ENCODE measurements around the gene MTCL3.

The MTCL3 gene

GRCh38 chr6:127466416-127466815, 52.7 kb downstream of the MTCL3 start:
- Mint-ChIP-seq H3K9me3 (no peaks in the 10 kb centered on the region), H3K4me1 (ENCODE audit: low read depth) (no peaks in the 10 kb centered on the region), H3K27me3 (ENCODE audit: low read depth) (no peaks in the 10 kb centered on the region), H3K4me3 (no peak overlapping the region), H3K36me3 (ENCODE audit: insufficient read depth) (no peaks in the 10 kb centered on the region)
- ATAC-seq (no peak), DNase-seq (no peak)

- Mint-ChIP-seq H3K27me3 (ENCODE audit: low read depth) (no peaks in the 10 kb centered on the region), H3K36me3 (ENCODE audit: insufficient read depth) (no peaks in the 10 kb centered on the region), H3K4me1 (ENCODE audit: low read depth) (no peaks in the 10 kb centered on the region), H3K9me3 (no peaks in the 10 kb centered on the region), H3K4me3 (no peak overlapping the region)
- ATAC-seq (peak; percentile 77 to 82), DNase-seq (peak; percentile 57)
Observed at GRCh38 chr6:127464881-127465459, 54.2 kb downstream of the MTCL3 start.

DNA sequence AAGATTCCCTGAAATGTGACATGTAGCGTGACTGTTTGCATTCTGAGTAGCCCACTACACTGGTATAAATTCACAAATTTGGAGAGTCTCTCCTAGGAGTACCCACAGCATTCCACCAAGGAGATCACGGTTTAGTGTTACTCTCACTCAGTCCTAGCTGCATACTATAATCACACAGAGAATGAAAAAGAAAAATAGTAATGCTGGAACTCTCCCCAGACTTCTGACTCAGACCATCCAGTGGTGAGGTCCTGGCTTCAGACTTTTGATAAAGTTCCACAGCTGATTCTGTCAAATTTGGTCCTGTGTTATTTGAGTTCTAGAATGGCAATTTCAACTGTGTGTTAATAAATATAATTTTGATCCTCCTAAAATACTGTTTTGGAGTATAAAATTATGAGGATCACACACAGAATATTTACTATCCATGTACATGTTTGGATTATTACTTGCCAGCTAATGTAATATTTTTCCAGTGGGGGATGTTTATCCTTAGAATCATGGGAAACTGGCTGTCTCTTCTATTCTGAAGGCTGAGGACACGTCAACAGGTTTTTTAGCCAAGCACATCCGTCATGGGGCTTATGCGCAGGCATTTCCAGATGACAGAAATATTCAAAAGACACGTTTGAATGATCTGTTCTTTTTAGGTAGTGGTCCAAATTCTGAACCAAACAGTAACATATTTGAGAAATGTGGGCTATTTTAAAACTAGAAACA, 54.8 kb downstream of the MTCL3 start:
- H3K4me3 Mint-ChIP-seq = no peak overlapping the region
- H3K27me3 Mint-ChIP-seq (ENCODE audit: low read depth) = no peaks in the 10 kb centered on the region
- no peaks in the 10 kb centered on the region for H3K36me3 Mint-ChIP-seq (ENCODE audit: insufficient read depth)
- ATAC-seq (no peak), DNase-seq (no peak)
- no peaks in the 10 kb centered on the region for H3K4me1 Mint-ChIP-seq (ENCODE audit: low read depth)
- H3K9me3 Mint-ChIP-seq = no peaks in the 10 kb centered on the region

- H3K4me3 Mint-ChIP-seq = no peak overlapping the region
- no peaks in the 10 kb centered on the region for H3K36me3 Mint-ChIP-seq (ENCODE audit: insufficient read depth)
- no peaks in the 10 kb centered on the region for H3K9me3 Mint-ChIP-seq
- ATAC-seq = no peak
- no peaks in the 10 kb centered on the region for H3K27me3 Mint-ChIP-seq (ENCODE audit: low read depth)
- DNase-seq = no peak
- no peaks in the 10 kb centered on the region for H3K4me1 Mint-ChIP-seq (ENCODE audit: low read depth)
Observed at GRCh38 chr6:127463056-127463455, 56.1 kb downstream of the MTCL3 start.

DNA sequence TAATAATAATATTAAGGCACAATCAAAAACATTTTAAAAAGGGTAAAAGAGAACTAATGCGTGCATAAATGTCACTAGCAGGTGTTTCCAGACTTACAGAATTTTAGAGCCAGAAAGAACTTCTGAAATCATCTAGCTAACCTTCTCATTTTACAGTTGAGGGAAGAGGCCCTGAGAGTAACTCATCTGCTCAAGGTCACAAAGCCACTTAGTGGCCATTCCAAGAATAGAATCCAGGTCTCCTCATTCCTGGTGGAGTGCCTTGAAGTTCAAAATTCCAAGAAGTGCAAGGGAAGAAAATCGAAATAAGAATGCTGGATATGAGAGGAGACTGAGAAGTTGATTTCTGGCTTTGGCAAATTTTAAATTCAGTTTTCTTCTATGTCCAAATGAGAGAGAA, 56.8 kb downstream of the MTCL3 start:
- no peaks in the 10 kb centered on the region for H3K27me3 Mint-ChIP-seq (ENCODE audit: low read depth)
- no peak for DNase-seq
- no peak for ATAC-seq
- H3K4me1 Mint-ChIP-seq (ENCODE audit: low read depth) = no peaks in the 10 kb centered on the region
- no peaks in the 10 kb centered on the region for H3K9me3 Mint-ChIP-seq
- no peak overlapping the region for H3K4me3 Mint-ChIP-seq
- no peaks in the 10 kb centered on the region for H3K36me3 Mint-ChIP-seq (ENCODE audit: insufficient read depth)

GRCh38 chr6:127460465-127460864, 58.7 kb downstream of the MTCL3 start:
- H3K9me3 Mint-ChIP-seq = no peaks in the 10 kb centered on the region
- no peak overlapping the region for H3K4me3 Mint-ChIP-seq
- DNase-seq (no peak), ATAC-seq (peak in 1 of 2 donors; percentile 63)
- H3K4me1 Mint-ChIP-seq (ENCODE audit: low read depth) = no peaks in the 10 kb centered on the region
- H3K27me3 Mint-ChIP-seq (ENCODE audit: low read depth) = no peaks in the 10 kb centered on the region
- H3K36me3 Mint-ChIP-seq (ENCODE audit: insufficient read depth) = peaks cover 2% of the 10 kb centered on the region

DNA sequence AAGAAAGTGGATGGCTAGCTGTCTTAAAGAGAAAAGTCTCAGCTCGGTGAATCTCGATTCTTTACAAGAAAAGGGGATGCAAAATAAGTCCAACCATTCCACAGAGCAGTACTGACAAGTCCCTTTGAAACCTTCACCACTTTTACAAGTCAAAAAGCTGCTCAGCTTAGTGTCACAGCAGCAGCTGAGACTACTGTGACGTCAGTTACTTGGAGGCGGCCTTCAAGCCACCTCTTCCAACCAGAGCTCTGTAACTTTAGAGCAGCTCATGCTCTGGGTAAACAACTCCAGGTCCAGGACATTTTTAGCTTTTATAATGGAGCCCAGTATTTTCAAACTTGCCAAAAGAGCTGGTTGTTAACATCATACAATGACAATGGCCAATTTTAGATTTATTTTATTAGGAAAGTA, 59.9 kb downstream of the MTCL3 start, which contains the start of gene KIAA0408:
KIAA0408 (minus strand) TSS at position 159 of the 411 bp plus-strand sequence. CDS start 5,408 bp downstream, outside the sequence.
- ATAC-seq (no peak), DNase-seq (no peak)
- Mint-ChIP-seq H3K4me1 (ENCODE audit: low read depth) (no peaks in the 10 kb centered on the region), H3K27me3 (ENCODE audit: low read depth) (no peaks in the 10 kb centered on the region), H3K9me3 (no peaks in the 10 kb centered on the region), H3K4me3 (no peak within 1 kb of the TSS), H3K36me3 (ENCODE audit: insufficient read depth) (peaks cover 2% of the 10 kb centered on the region)

GRCh38 chr6:127458817-127459216, 60.3 kb downstream of the MTCL3 start:
- Mint-ChIP-seq H3K9me3 (no peaks in the 10 kb centered on the region), H3K4me1 (ENCODE audit: low read depth) (no peaks in the 10 kb centered on the region), H3K36me3 (ENCODE audit: insufficient read depth) (peaks cover 2% of the 10 kb centered on the region), H3K27me3 (ENCODE audit: low read depth) (no peaks in the 10 kb centered on the region), H3K4me3 (no peak overlapping the region)
- DNase-seq = no peak
- ATAC-seq = no peak

- no peak for ATAC-seq
- no peaks in the 10 kb centered on the region for H3K27me3 Mint-ChIP-seq (ENCODE audit: low read depth)
Observed at GRCh38 chr6:127458222-127458621, 60.9 kb downstream of the MTCL3 start.

GRCh38 chr6:127457456-127458064, 61.6 kb downstream of the MTCL3 start:
- no peak for ATAC-seq

More at GRCh38 chr6:127458222-127458621, 60.9 kb downstream of the MTCL3 start:
- Mint-ChIP-seq H3K9me3 (no peaks in the 10 kb centered on the region), H3K4me1 (ENCODE audit: low read depth) (no peaks in the 10 kb centered on the region), H3K36me3 (ENCODE audit: insufficient read depth) (peaks cover 2% of the 10 kb centered on the region), H3K4me3 (no peak overlapping the region)
- no peak for DNase-seq

DNA sequence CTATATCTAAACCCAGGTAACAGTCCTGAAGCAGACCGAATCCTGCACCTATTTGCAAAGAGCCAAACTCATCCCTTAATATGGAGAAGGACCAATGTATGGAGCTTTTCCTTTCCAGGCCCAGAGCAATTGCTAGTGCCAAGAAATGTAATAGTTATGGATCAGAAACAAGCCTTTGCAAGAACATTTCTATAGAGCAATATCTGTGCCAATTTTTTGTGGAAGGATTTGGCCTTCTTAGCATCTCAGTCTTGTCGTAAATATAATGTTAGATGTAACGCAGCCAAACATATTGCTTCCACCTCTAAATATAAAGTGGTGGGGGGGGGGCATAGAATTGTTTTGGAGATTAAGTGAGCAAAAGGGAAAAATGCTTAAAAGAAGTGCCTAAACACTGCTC, 62.7 kb downstream of the MTCL3 start:
- H3K9me3 Mint-ChIP-seq = no peaks in the 10 kb centered on the region
- DNase-seq (no peak), ATAC-seq (no peak)
- H3K36me3 Mint-ChIP-seq (ENCODE audit: insufficient read depth) = peaks cover 2% of the 10 kb centered on the region
- H3K27me3 Mint-ChIP-seq (ENCODE audit: low read depth) = no peaks in the 10 kb centered on the region
- H3K4me1 Mint-ChIP-seq (ENCODE audit: low read depth) = no peaks in the 10 kb centered on the region
- H3K4me3 Mint-ChIP-seq = no peak overlapping the region

More at GRCh38 chr6:127457456-127458064, 61.6 kb downstream of the MTCL3 start:
- Mint-ChIP-seq H3K4me3 (no peak overlapping the region), H3K27me3 (ENCODE audit: low read depth) (no peaks in the 10 kb centered on the region), H3K36me3 (ENCODE audit: insufficient read depth) (peaks cover 2% of the 10 kb centered on the region), H3K9me3 (no peaks in the 10 kb centered on the region), H3K4me1 (ENCODE audit: low read depth) (no peaks in the 10 kb centered on the region)
- no peak for DNase-seq

- DNase-seq (no peak), ATAC-seq (no peak)
- Mint-ChIP-seq H3K36me3 (ENCODE audit: insufficient read depth) (peaks cover 11% of the 10 kb centered on the region), H3K4me1 (ENCODE audit: low read depth) (no peaks in the 10 kb centered on the region), H3K4me3 (no peak overlapping the region), H3K9me3 (no peaks in the 10 kb centered on the region), H3K27me3 (ENCODE audit: low read depth) (no peaks in the 10 kb centered on the region)
Observed at GRCh38 chr6:127453845-127454619, 65.1 kb downstream of the MTCL3 start.

GRCh38 chr6:127452803-127453202, 66.3 kb downstream of the MTCL3 start:
- Mint-ChIP-seq H3K27me3 (ENCODE audit: low read depth) (no peaks in the 10 kb centered on the region), H3K9me3 (no peaks in the 10 kb centered on the region), H3K36me3 (ENCODE audit: insufficient read depth) (peaks cover 15% of the 10 kb centered on the region), H3K4me1 (ENCODE audit: low read depth) (no peaks in the 10 kb centered on the region), H3K4me3 (no peak overlapping the region)
- no peak for ATAC-seq
- DNase-seq = no peak

GRCh38 chr6:127451388-127451787, 67.7 kb downstream of the MTCL3 start:
- DNase-seq (no peak), ATAC-seq (no peak)
- Mint-ChIP-seq H3K36me3 (ENCODE audit: insufficient read depth) (peaks cover 20% of the 10 kb centered on the region), H3K27me3 (ENCODE audit: low read depth) (no peaks in the 10 kb centered on the region), H3K4me3 (no peak overlapping the region), H3K4me1 (ENCODE audit: low read depth) (peaks cover under 1% of the 10 kb centered on the region), H3K9me3 (no peaks in the 10 kb centered on the region)

Measured in activated T-cell treated with anti-CD3 and anti-CD28 coated beads, Interleukin-2, amount 50 U/mL, for 4 hours (primary cell).